ENCODE data around the gene GFER.
"Not testable (repeated sequence)": the region's sequence is repeated elsewhere in the genome, so short reads cannot be mapped to it uniquely, and the experiment has no call there.

GFER gene

GRCh38 chr16:1949507-1949906 lies 34.5 kb upstream of the GFER start:
- TF ChIP-seq, protein P1, sequence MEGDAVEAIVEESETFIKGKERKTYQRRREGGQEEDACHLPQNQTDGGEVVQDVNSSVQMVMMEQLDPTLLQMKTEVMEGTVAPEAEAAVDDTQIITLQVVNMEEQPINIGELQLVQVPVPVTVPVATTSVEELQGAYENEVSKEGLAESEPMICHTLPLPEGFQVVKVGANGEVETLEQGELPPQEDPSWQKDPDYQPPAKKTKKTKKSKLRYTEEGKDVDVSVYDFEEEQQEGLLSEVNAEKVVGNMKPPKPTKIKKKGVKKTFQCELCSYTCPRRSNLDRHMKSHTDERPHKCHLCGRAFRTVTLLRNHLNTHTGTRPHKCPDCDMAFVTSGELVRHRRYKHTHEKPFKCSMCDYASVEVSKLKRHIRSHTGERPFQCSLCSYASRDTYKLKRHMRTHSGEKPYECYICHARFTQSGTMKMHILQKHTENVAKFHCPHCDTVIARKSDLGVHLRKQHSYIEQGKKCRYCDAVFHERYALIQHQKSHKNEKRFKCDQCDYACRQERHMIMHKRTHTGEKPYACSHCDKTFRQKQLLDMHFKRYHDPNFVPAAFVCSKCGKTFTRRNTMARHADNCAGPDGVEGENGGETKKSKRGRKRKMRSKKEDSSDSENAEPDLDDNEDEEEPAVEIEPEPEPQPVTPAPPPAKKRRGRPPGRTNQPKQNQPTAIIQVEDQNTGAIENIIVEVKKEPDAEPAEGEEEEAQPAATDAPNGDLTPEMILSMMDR (IDR thresholded peaks at IDR 0.05; ENCODE audit: low read depth, low read length): no peak
- H3K4me3 ChIP-seq (ENCODE audit: low read depth, low read length): no peak overlapping the region

GRCh38 chr16:1950047-1950446 lies 33.9 kb upstream of the GFER start:
- no peak overlapping the region for H3K4me3 ChIP-seq (ENCODE audit: low read depth, low read length)
- TF ChIP-seq, protein P1 (IDR thresholded peaks at IDR 0.05; ENCODE audit: low read depth, low read length): no peak

GRCh38 chr16:1950559-1950958 lies 33.4 kb upstream of the GFER start:
- no peak overlapping the region for H3K4me3 ChIP-seq (ENCODE audit: low read depth, low read length)
- TF ChIP-seq, protein P1 (IDR thresholded peaks at IDR 0.05; ENCODE audit: low read depth, low read length): no peak

- TF ChIP-seq, protein P1 (IDR thresholded peaks at IDR 0.05; ENCODE audit: low read depth, low read length): no peak
- H3K4me3 ChIP-seq (ENCODE audit: low read depth, low read length): no peak overlapping the region
Observed at GRCh38 chr16:1953734-1954133, 30.3 kb upstream of the GFER start.

- not testable (repeated sequence) for H3K4me3 ChIP-seq (ENCODE audit: low read depth, low read length)
Observed at GRCh38 chr16:1957434-1958142, 26.4 kb upstream of the GFER start.

DNA sequence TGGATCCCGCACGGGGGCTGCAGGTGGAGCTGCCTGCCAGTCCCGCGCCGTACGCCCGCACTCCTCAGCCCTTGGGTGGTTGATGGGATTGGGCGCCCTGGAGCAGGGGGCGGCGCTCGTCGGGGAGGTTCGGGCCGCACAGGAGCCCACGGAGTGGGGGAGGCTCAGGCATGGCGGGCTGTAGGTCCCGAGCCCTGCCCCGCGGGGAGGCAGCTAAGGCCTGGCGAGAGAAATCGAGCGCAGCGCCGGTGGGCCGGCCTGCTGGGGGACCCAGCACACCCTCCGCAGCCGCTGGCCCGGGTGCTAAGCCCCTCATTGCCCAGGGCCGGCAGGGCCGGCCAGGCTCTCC lies 25.9 kb upstream of the GFER start:
- H3K4me3 ChIP-seq (ENCODE audit: low read depth, low read length): not testable (repeated sequence)

GRCh38 chr16:1958715-1959268 lies 25.2 kb upstream of the GFER start:
- TF ChIP-seq, protein P1 (IDR thresholded peaks at IDR 0.05; ENCODE audit: low read depth, low read length): no peak
- peak overlapping the region; percentile 79; the same call in 1 of the 2 replicates for H3K4me3 ChIP-seq (ENCODE audit: low read depth, low read length)

DNA sequence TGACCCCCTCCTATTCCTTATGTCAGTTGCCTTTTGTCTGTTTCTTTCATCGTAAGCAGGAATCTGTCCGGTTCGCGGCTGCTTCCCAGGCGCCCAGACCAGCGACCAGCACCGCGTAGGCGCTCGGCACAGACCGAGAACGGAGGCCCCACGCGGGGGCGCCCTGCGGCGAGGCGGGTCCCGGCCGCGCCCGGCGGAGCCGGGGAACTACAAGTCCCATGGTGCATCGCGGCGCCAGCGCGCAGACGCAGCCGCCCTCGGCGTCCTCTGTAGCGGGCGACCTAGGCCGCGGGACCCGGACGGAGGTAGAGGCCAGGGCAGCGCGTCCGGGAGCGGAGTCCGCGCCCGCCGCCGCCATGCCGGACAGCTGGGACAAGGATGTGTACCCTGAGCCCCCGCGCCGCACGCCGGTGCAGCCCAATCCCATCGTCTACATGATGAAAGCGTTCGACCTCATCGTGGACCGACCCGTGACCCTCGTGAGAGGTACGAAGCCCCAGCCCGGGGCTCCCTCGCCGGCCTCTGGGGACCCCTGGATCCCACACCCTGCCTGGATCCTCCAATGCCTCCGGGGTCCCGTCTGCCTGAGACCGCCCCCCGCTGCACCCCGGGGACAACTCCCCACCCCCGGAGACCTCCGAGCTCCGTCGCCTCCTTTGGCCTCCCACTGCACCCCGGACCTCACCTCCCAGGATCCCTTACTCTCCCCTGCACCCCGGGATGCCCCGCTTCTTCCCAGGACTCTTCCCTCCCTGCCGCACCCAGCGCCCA lies 24.5 kb upstream of the GFER start, which contains the start of gene NDUFB10:
Gene NDUFB10 (plus strand): TSS at position 270 of the 771 bp plus-strand sequence. CDS start 87 bp downstream, at position 357.
- TF ChIP-seq, protein P1 (IDR thresholded peaks at IDR 0.05; ENCODE audit: low read depth, low read length): peak; percentile 56
- H3K4me3 ChIP-seq (ENCODE audit: low read depth, low read length): peak within 1 kb of the TSS; percentile 79
